GM18867 (cell line): ENCODE results near the gene GRPR.

ENCODE experiments used
- ATAC-seq: cut with Tn5 transposase; IDR thresholded peaks from one replicate; pipeline ENCODE4 v1.9.1; 2021; ENCODE audit warnings: mild to moderate bottlenecking, moderate library complexity; ENCODE audit not compliant: unreplicated experiment

GRPR gene

GRCh38 chrX:16123222-16123786 is at the start of gene GRPR:
Gene GRPR, plus strand, starts transcription at chrX:16123565. Its CDS starts 389 bp downstream, at chrX:16123954.
- peak; percentile 65 for ATAC-seq

DNA sequence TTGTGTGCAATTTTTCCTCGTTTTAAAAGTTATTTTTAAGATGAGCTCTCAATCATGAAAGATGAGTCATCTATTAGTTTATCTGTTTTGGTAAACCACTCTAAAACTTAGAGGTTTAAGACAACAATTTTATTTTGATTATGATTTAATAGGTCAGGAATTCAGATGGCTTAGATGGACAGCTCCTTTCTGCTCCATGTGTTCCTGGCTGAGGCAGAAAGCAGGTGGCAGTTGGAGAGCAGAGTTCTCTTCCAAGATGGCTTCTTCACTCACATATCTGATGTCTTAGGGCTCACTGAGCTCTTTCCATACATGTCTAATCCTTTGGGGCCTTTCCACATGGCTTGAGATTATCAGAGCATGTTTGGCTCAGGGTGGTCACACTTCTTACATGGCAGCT is 48.3 kb upstream of the GRPR start:
- no peak for ATAC-seq

- ATAC-seq, result no peak
Observed at GRCh38 chrX:16076834-16077233, 46.5 kb upstream of the GRPR start.

GRCh38 chrX:16077811-16078210 is 45.6 kb upstream of the GRPR start:
- no peak for ATAC-seq

- ATAC-seq, result no peak
Observed at GRCh38 chrX:16081357-16081756, 42.0 kb upstream of the GRPR start.

GRCh38 chrX:16082470-16083085 is 40.8 kb upstream of the GRPR start:
- no peak for ATAC-seq

DNA sequence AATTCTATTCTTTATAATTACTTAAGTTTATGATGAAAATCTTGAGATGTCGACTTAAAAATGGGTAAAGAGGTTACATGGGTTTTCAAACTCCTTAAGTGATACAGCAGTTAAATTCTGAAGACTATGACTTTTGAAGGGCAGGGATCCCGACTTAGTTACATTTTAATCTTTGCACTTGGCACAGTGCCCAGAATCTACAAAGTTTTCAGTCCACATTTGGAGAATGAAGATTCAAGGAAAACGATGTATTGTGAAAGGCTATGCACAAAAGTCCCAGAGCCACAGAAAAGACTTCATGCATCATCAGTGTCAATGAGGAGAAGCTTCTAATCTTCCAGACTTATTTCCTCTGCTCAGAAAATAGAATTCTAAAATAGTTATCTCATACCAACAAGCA is 36.3 kb upstream of the GRPR start:
- no peak for ATAC-seq

DNA sequence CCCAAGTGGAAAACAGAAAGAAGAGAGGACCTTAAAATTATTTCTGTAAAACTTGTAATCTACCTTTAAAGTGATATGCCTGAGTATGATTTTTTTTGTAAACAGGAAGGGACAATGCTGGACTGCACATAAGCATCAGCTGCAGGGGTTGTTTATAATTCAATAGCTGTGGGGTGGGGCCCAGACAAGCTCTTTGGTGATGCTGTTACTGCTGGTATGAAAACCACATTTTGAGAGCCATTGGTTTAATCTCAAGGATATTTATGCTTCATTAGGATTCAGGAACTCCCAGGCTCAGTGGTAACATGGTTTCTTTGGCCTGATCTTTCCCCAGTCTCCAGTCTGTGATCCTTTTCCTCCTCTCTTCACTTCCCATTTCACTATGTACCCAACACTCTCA is 34.3 kb upstream of the GRPR start:
- no peak for ATAC-seq

DNA sequence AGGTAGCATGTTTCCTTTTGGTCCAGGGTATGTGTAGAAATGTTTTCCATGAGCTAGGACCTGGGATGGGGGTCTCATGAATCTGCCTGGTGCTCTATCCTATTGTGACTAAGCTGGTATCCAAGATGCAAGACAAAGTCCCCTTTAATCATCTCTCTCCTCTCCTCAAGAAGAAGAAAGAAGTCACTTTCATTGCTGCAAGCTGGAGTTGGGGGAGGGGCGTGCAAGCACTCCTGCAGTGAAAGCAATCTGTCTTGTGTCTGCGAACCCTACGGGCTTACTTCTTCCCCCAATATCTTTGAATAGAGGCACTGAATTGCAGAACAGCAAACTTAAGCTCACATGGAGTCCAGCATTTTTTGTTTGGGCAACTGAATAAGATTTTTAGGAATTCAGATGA is 27.2 kb upstream of the GRPR start:
- no peak for ATAC-seq

GRCh38 chrX:16100673-16101072 is 22.7 kb upstream of the GRPR start:
- ATAC-seq, result no peak

DNA sequence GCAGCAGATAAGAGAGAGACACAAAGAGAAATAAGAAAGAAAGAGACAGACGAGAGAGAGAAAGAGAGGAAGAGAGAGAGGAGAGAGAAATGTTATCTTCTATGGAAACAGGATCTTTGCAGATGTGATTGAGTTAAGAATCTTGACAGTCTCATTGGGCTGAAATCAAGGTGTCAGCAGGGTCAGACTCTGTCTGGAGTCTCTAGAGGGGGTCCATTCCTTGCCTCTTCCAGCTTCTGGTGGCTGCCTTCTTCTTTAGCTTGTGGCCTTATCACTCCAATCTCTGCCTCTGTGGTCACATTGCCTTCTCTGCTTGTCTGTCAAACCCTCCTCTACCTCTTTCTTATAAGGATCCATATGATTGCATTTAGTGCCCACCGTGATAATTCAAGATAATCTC is 21.8 kb upstream of the GRPR start:
- no peak for ATAC-seq

GRCh38 chrX:16103625-16104024 is 19.7 kb upstream of the GRPR start:
- no peak for ATAC-seq

- ATAC-seq, result no peak
Observed at GRCh38 chrX:16112428-16112827, 10.9 kb upstream of the GRPR start.

DNA sequence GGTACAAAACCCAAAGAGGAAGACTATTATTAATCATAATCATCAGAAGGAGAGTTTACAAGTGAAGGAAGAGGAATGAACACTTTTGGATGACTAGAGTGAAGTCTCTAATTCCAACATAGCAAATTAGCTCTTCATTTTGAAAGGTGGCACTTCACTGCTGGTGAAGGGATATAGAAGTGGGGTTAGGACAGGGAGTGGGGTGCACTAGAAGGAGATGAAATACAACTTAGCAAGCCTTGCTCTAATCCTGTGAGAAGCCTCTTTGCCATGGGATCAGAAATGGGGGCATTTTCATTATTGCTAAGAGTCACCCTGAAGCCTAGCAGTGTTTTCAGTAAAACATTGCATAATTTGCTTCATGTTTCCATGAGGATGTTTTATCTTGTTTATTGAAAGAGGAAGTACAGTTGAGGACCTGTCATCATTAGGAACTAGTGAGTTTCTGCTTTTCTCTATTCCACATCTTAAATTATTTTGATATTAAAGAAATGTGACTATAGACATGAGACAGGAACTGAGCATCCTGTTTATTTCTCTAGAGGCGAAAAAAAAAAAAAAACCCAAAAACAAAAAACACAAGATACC is 9.3 kb upstream of the GRPR start:
- ATAC-seq, result no peak

DNA sequence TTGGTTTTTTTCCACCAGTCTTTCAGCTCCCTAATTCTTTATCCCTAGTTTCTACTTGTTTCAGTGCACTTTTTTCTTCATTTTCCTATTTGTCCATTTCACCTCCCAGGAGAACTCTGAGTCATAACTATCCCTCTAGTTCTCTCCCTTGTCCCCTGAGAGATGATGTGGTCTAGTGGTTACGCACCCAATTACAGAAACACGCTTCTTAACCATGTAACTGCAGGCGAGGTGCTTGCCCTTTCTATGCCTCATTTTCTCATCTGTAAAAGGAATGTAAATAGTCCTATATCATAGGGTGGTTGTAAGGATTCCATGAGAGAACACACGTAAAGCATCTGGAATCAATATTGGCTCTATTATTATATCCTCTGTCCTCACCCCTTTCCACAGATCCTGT is 8.8 kb upstream of the GRPR start:
- ATAC-seq, result no peak

GRCh38 chrX:16119353-16120220 is 3.8 kb upstream of the GRPR start:
- ATAC-seq, result peak; percentile 86

GRCh38 chrX:16120431-16120830 is 2.9 kb upstream of the GRPR start:
- no peak for ATAC-seq

- no peak for ATAC-seq
Observed at GRCh38 chrX:16124201-16124600, 836 bp downstream of the GRPR start.

DNA sequence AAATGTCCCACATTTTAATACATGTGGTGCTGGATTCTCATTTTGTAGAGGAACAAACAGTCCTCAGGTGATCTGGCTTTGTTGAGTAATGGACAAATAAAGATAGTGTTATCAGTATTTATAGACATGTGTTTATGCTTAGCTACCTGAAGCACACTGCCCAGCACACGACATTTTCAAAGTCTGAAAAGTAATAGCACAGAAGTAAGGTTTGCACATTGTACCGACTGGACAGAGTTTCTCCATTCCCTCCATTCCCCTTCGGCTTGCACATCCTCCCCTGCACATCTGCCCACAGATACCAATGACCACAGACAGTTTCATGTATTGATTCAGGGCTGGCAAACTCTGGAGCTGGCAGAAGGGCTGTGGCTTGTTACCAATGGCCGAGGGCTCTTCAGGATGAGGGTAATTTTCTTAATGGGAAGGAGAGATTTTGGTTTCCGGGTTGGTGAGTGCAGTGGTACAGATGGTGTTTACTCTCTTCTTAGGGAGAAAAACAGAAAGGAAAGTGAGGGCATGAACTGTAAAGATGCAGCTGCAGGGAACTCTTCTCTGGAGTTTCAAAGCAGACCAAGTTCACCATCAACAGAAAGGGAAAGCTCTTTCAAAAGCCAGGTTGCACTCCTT is 2.3 kb downstream of the GRPR start:
- ATAC-seq, result no peak

GRCh38 chrX:16130707-16131106 is 7.3 kb downstream of the GRPR start:
- no peak for ATAC-seq

DNA sequence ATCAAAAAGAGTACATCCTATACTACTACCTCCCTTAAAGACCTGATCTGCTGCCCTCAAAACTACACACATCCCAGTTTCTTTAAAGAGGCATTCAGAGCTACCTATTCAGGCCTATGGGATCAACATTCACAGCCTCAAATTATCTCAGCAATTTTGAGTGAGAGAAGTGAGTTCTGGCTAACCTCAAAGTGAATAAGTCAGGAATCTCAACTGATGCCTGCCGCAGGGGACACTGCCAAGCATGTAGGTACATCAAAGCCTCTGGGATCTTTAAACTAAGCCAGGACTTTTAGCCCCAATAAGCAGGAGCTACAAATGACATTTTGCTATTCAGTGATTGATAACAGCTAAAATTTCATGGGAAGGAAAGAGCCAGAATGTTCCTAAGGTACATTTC is 11.6 kb downstream of the GRPR start:
- no peak for ATAC-seq
